GM12891 (cell line): ENCODE measurements around the gene IL4R.

Experiments used
- DNase-seq: peaks from one replicate; pipeline ENCODE4 v3.0.0; 2011; ENCODE audit warnings: low spot score; ENCODE audit not compliant: insufficient read length
- FAIRE-seq: peaks from 2 replicates; lab custom pipeline; 2011; peaks lifted over from hg19 to GRCh38; lab: Jason Lieb, UNC
- PAX5 ChIP-seq: IDR thresholded peaks from 2 replicates; pipeline ENCODE4 v1.6.1; 2011; ENCODE audit warnings: low read length, moderate library complexity, mild to moderate bottlenecking; ENCODE audit not compliant: insufficient read depth, severe bottlenecking
- POLR2A ChIP-seq: IDR thresholded peaks from 2 replicates; pipeline ENCODE4 v1.6.1; 2011; ENCODE audit warnings: low read depth, low read length, control low read depth
- POLR2AphosphoS5 ChIP-seq: IDR thresholded peaks from 2 replicates; pipeline ENCODE4 v1.6.1; 2011; ENCODE audit warnings: low read depth, low read length, control low read depth
- POU2F2 ChIP-seq: IDR thresholded peaks from 2 replicates; pipeline ENCODE4 v1.6.1; 2011; ENCODE audit warnings: low read depth, mild to moderate bottlenecking, control low read depth, low read length, moderate library complexity
- SPI1 ChIP-seq: IDR thresholded peaks from 2 replicates; pipeline ENCODE4 v1.6.1; 2011; ENCODE audit warnings: low read depth, low read length, control low read depth
- TAF1 ChIP-seq: IDR thresholded peaks from 2 replicates; pipeline ENCODE4 v1.6.1; 2011; ENCODE audit warnings: low read depth, low read length, control low read depth

The IL4R gene

DNA sequence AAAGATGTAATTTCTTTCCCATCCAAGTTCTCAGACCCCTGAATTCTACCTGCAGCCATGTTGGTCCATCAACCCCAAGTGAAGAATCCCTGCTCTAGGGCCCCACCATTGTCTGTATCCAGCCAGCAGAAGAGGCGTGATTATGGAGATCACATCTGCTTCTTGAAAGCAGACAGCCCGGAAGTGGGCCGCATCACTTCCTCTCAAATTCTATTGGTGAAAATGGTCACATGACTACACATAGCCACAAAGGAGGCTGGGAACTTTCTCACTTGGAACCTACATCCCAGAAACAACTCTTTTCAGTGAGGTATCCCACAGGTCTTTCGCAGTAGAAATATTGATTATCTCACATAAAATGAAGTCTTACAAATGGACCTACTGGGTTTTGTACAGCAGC is 40.1 kb downstream of the IL4R start:
- DNase-seq (no peak), FAIRE-seq (no peak)
- TF ChIP-seq SPI1 (no peak), POLR2A (no peak), TAF1 (no peak), POU2F2 (no peak), PAX5 (no peak), POLR2AphosphoS5 (no peak)

DNA sequence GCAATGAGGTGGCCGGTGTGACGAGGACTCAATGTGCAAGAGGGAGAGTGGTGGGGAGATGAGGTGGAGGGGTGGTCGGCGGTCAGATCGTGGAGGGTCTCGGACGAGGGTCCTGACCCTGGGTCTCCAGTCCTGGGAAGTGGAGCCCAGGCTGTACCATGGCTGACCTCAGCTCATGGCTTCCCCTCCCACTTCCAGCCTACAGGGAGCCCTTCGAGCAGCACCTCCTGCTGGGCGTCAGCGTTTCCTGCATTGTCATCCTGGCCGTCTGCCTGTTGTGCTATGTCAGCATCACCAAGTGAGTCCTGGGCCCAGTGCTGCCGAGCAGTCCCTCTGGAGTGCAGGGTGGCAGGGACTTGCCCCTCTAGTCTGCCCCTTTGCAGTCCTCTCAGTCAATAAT is 41.8 kb downstream of the IL4R start:
- DNase-seq (no peak), FAIRE-seq (no peak)
- 0 out of 2 replicates have a peak, but pooled peaks have one; percentile 14 for TF ChIP-seq POLR2AphosphoS5
- no peak for TF ChIP-seq POU2F2

DNA sequence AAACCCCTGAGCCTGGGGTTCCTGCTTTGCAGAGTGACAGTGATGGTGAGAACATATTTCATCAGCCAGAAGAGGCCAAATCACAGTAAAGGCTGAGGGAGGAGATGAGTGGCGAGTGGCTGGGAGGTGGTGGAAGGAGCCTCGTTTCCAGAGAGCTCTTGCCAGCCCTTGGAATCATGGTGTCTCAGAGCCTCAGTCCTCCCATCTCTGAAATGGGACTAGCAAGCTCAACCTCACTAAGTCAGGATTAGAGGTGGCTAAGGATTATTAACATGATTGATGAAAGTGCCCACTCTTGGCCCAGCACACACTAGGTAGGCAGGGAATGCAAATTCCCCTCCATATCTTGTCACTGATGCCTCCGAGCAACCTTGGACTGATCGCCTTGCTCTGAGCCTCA is 43.0 kb downstream of the IL4R start:
- TF ChIP-seq PAX5 (no peak), TAF1 (no peak), SPI1 (no peak), POLR2A (no peak), POU2F2 (no peak), POLR2AphosphoS5 (no peak)
- DNase-seq (no peak), FAIRE-seq (no peak)

- DNase-seq: no peak
- FAIRE-seq: no peak
- TF ChIP-seq POLR2AphosphoS5: no peak
- no peak for TF ChIP-seq POLR2A
- no peak for TF ChIP-seq PAX5
- TF ChIP-seq SPI1: no peak
- TF ChIP-seq TAF1: no peak
- no peak for TF ChIP-seq POU2F2
Measured at GRCh38 chr16:27359051-27359450, 45.3 kb downstream of the IL4R start.

- no peak for DNase-seq
- FAIRE-seq: no peak
Measured at GRCh38 chr16:27359615-27360014, 45.8 kb downstream of the IL4R start.

GRCh38 chr16:27361987-27362386 is 48.2 kb downstream of the IL4R start:
- FAIRE-seq (no peak), DNase-seq (no peak)
- TF ChIP-seq POLR2AphosphoS5: no peak
- TF ChIP-seq TAF1: no peak
- no peak for TF ChIP-seq POU2F2
- no peak for TF ChIP-seq SPI1
- TF ChIP-seq POLR2A: no peak

More at GRCh38 chr16:27359615-27360014, 45.8 kb downstream of the IL4R start:
- TF ChIP-seq TAF1: no peak
- TF ChIP-seq POU2F2: no peak
- no peak for TF ChIP-seq PAX5
- TF ChIP-seq POLR2AphosphoS5: no peak
- no peak for TF ChIP-seq POLR2A
- no peak for TF ChIP-seq SPI1

DNA sequence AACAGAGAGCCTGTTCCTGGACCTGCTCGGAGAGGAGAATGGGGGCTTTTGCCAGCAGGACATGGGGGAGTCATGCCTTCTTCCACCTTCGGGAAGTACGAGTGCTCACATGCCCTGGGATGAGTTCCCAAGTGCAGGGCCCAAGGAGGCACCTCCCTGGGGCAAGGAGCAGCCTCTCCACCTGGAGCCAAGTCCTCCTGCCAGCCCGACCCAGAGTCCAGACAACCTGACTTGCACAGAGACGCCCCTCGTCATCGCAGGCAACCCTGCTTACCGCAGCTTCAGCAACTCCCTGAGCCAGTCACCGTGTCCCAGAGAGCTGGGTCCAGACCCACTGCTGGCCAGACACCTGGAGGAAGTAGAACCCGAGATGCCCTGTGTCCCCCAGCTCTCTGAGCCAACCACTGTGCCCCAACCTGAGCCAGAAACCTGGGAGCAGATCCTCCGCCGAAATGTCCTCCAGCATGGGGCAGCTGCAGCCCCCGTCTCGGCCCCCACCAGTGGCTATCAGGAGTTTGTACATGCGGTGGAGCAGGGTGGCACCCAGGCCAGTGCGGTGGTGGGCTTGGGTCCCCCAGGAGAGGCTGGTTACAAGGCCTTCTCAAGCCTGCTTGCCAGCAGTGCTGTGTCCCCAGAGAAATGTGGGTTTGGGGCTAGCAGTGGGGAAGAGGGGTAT is 48.9 kb downstream of the IL4R start:
- no peak for DNase-seq
- no peak for FAIRE-seq
- TF ChIP-seq PAX5 (no peak), POLR2A (no peak), TAF1 (no peak), SPI1 (no peak), POU2F2 (no peak), POLR2AphosphoS5 (no peak)

DNA sequence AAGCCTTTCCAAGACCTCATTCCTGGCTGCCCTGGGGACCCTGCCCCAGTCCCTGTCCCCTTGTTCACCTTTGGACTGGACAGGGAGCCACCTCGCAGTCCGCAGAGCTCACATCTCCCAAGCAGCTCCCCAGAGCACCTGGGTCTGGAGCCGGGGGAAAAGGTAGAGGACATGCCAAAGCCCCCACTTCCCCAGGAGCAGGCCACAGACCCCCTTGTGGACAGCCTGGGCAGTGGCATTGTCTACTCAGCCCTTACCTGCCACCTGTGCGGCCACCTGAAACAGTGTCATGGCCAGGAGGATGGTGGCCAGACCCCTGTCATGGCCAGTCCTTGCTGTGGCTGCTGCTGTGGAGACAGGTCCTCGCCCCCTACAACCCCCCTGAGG is 49.5 kb downstream of the IL4R start:
- DNase-seq (no peak), FAIRE-seq (no peak)
- no peak for TF ChIP-seq SPI1
- TF ChIP-seq POLR2A: no peak
- TF ChIP-seq TAF1: no peak
- TF ChIP-seq POLR2AphosphoS5: no peak
- TF ChIP-seq POU2F2: no peak
- TF ChIP-seq PAX5: no peak

GRCh38 chr16:27363797-27364196 is 50.0 kb downstream of the IL4R start:
- TF ChIP-seq SPI1: no peak
- no peak for TF ChIP-seq POLR2AphosphoS5
- TF ChIP-seq POLR2A: no peak; the same call in 1 of the 2 replicates
- TF ChIP-seq POU2F2: no peak
- no peak for TF ChIP-seq TAF1
- TF ChIP-seq PAX5: no peak
- no peak for FAIRE-seq

DNA sequence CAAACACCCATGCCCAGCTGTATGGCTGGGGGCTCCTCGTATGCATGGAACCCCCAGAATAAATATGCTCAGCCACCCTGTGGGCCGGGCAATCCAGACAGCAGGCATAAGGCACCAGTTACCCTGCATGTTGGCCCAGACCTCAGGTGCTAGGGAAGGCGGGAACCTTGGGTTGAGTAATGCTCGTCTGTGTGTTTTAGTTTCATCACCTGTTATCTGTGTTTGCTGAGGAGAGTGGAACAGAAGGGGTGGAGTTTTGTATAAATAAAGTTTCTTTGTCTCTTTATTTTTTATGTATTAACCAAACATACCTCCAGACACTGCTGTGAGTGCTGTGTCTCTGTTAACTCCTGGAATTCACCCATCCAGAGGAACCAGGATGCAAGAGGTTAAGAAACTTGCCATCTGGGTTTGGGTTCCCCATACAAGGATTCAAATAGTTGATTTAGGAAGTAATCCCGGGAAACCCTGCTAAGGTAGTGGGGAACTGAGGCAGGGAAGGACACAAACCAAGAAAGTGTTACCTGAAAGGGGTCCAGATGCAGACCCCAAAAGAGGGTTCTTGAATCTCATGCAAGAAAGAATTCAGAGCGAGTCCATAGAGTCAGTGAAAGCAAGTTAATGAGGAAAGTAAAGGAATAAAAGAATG is 50.8 kb downstream of the IL4R start:
- DNase-seq (no peak), FAIRE-seq (no peak)
- 0 out of 2 replicates have a peak, but pooled peaks have one; percentile 43 for TF ChIP-seq POLR2AphosphoS5
- no peak for TF ChIP-seq POLR2A

More at GRCh38 chr16:27363797-27364196, 50.0 kb downstream of the IL4R start:
- no peak for DNase-seq
